PC-9 (cell line): ENCODE data around the gene ZNF165. TPM values are rescaled to one million over a fixed set of nuclear protein-coding genes. Genes with fewer than 3 reads are reported as not detected.
"Not testable (repeated sequence)": the region's sequence is repeated elsewhere in the genome, so short reads cannot be mapped to it uniquely, and the experiment has no call there.

Experiments
- Bru-seq: library from RNA; stranded (reverse); fragments of 400-500 nt; gene quantifications from one replicate; lab custom pipeline; 2021; lab: Mats Ljungman, UMichigan
- BruChase-seq, 2 experiments: library from RNA; stranded (reverse); fragments of 400-500 nt; gene quantifications; one replicate each; lab custom pipeline; 2021; lab: Mats Ljungman, UMichigan
- BruUV-seq: library from RNA; stranded (reverse); fragments of 400-500 nt; replicated peaks from 2 replicates; lab custom pipeline; 2021; lab: Mats Ljungman, UMichigan
- CTCF ChIA-PET: fragments of 300-600 bp; sonication (Branson Sonifier 250); formaldehyde crosslinking; loops from one replicate; lab custom pipeline; 2022; ENCODE audit warnings: antibody characterized with exemption; lab: Charles Lee
- POLR2A ChIA-PET: fragments of 300-600 bp; sonication (Branson Sonifier 250); formaldehyde crosslinking; loops from one replicate; lab custom pipeline; 2022; ENCODE audit warnings: antibody characterized with exemption; ENCODE audit not compliant: unreplicated experiment; lab: Charles Lee
- DNase-seq, 2 experiments: peaks; one replicate each; pipeline versions ENCODE4 v3.0.0 to v3.0.0-alpha.2; 2015 to 2022; ENCODE audit warnings: mixed read lengths in 1 of 2
- H2AFZ ChIP-seq: fragments of 200-600 bp; sonication (generic); 2 replicates; pipeline ENCODE4 v1.8.1; 2017; ENCODE audit warnings: antibody characterized with exemption
- H3F3A ChIP-seq: fragments of 200-600 bp; sonication (generic); 2 replicates; pipeline ENCODE4 v1.8.1; 2017; ENCODE audit warnings: antibody characterized with exemption, mild to moderate bottlenecking, low read depth; ENCODE audit not compliant: insufficient read depth
- H3K27ac ChIP-seq: fragments of 200-600 bp; sonication (generic); 2 replicates; pipeline ENCODE4 v1.6.1; 2016; ENCODE audit warnings: mixed run types
- H3K27me3 ChIP-seq: fragments of 200-600 bp; sonication (generic); 2 replicates; pipeline ENCODE4 v1.6.1; 2016; ENCODE audit warnings: low read depth, mixed run types; ENCODE audit not compliant: insufficient read depth
- H3K36me3 ChIP-seq: fragments of 200-600 bp; sonication (generic); 2 replicates; pipeline ENCODE4 v1.6.1; 2016; ENCODE audit warnings: low read depth, mixed run types
- H3K4me1 ChIP-seq: fragments of 200-600 bp; sonication (generic); replicated peaks from 2 replicates; pipeline ENCODE4 v1.6.1; 2016; ENCODE audit warnings: mixed run types; ENCODE audit not compliant: insufficient read depth
- H3K4me2 ChIP-seq: fragments of 200-600 bp; sonication (generic); 2 replicates; pipeline ENCODE4 v1.6.1; 2017; ENCODE audit warnings: mixed run types
- H3K4me3 ChIP-seq: fragments of 200-600 bp; sonication (generic); 2 replicates; pipeline ENCODE4 v1.6.1; 2016; ENCODE audit warnings: mixed run types
- H3K79me2 ChIP-seq: fragments of 200-600 bp; sonication (generic); 2 replicates; pipeline ENCODE4 v1.6.1; 2017; ENCODE audit warnings: low read depth, mixed run types
- H3K9me2 ChIP-seq: fragments of 200-600 bp; sonication (generic); 2 replicates; pipeline ENCODE4 v1.8.1; 2017; ENCODE audit warnings: mild to moderate bottlenecking; ENCODE audit not compliant: insufficient read depth
- H3K9me3 ChIP-seq: fragments of 200-600 bp; sonication (generic); 2 replicates; pipeline ENCODE4 v1.8.1; 2016; ENCODE audit warnings: low read depth; ENCODE audit not compliant: insufficient read depth
- H4K20me1 ChIP-seq: fragments of 200-600 bp; sonication (generic); 2 replicates; pipeline ENCODE4 v1.8.1; 2017; ENCODE audit not compliant: insufficient read depth
- EZH2 ChIP-seq: fragments of 200-600 bp; sonication (generic); IDR thresholded peaks from 2 replicates; pipeline ENCODE4 v1.8.0; 2017; ENCODE audit warnings: antibody characterized with exemption, low read depth
- intact Hi-C: fragments of 100-400 bp; cut with micrococcal nuclease; formaldehyde crosslinking; loops from one replicate; pipeline ENCODE4 v1.10.0; 2022; ENCODE audit not compliant: unreplicated experiment
- long read RNA-seq: library from polyadenylated mRNA; stranded (forward); transcript quantifications from one replicate; pipeline ENCODE4 v2.0.0, GENCODE V29; 2022
- total RNA-seq: library from RNA; stranded (reverse); gene quantifications from 2 replicates; pipeline ENCODE4 v1.2.3, GENCODE V29; 2021
- TF ChIP-seq, protein P1 (sequence below): fragments of 200-600 bp; sonication (generic); conservative IDR thresholded peaks from 2 replicates; pipeline ENCODE4 v1.6.1; 2017; ENCODE audit warnings: mixed run types, antibody characterized with exemption, mild to moderate bottlenecking, moderate library complexity

The ZNF165 gene
- total RNA-seq (10.5 and 12.6 TPM in 2 replicates), Bru-seq, nascent RNA (percentile 92 among the genes with signal in this experiment), BruChase-seq, experiment 1, labeled RNA remaining after a 2-hour chase (percentile 85 among the genes with signal in this experiment), BruChase-seq, experiment 2, labeled RNA remaining after a 6-hour chase (percentile 76 among the genes with signal in this experiment)
- long read RNA-seq, partial matches to known transcripts: 1 of 14 reads
- long read RNA-seq, other reads (novel, unspliced or antisense): 13 of 14 reads

DNA sequence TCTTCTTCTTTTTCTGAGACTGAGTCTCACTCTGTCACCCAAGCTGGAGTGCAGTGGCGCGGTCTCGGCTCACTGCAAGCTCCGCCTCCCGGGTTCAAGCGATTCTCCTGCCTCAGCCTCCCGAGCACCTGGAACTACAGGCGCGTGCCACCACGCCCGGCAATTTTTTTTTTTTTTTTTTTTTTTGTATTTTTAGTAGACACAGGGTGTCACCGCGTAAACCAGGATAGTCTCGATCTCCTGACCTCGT lies at the start of gene ZNF165:
TSS of gene ZNF165 (plus strand) at position 188 of the 250 bp plus-strand sequence. CDS start 4,913 bp downstream, outside the sequence.
- H2AFZ ChIP-seq: peak within 1 kb of the TSS; percentile 82
- TF ChIP-seq, protein P1, sequence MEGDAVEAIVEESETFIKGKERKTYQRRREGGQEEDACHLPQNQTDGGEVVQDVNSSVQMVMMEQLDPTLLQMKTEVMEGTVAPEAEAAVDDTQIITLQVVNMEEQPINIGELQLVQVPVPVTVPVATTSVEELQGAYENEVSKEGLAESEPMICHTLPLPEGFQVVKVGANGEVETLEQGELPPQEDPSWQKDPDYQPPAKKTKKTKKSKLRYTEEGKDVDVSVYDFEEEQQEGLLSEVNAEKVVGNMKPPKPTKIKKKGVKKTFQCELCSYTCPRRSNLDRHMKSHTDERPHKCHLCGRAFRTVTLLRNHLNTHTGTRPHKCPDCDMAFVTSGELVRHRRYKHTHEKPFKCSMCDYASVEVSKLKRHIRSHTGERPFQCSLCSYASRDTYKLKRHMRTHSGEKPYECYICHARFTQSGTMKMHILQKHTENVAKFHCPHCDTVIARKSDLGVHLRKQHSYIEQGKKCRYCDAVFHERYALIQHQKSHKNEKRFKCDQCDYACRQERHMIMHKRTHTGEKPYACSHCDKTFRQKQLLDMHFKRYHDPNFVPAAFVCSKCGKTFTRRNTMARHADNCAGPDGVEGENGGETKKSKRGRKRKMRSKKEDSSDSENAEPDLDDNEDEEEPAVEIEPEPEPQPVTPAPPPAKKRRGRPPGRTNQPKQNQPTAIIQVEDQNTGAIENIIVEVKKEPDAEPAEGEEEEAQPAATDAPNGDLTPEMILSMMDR: peak; percentile 5; the same call in 1 of the 2 replicates
- H3K4me1 ChIP-seq: peaks cover 15% of the 10 kb centered on the region; the same call in 1 of the 2 replicates
- POLR2A ChIA-PET: interaction anchor here (0.7 kb wide), 1 partner anchor 25 kb away, joined by 3 read pairs; no protein-coding TSS in a partner anchor
- DNase-seq, H4K20me1 ChIP-seq, H3K9me2 ChIP-seq, H3K9me3 ChIP-seq, H3K27me3 ChIP-seq, CTCF ChIA-PET: not testable (repeated sequence)
- H3K4me3 ChIP-seq: peak within 1 kb of the TSS; percentile 86
- peak within 1 kb of the TSS; percentile 91 for H3K4me2 ChIP-seq
- H3F3A ChIP-seq: peaks cover 15% of the 10 kb centered on the region; the same call in 1 of the 2 replicates
- intact Hi-C loops: loop anchor here (1.0 to 10.0 kb wide), 4 partner anchors 56 to 409 kb away; a partner anchor contains a TSS
- peaks cover 27% of the 10 kb centered on the region for H3K79me2 ChIP-seq
- H3K27ac ChIP-seq: peak within 1 kb of the TSS; percentile 98
- BruUV-seq: TSS peak; percentile 65
- H3K36me3 ChIP-seq: 0 out of 2 replicates have a peak, but pooled peaks cover 14% of the 10 kb centered on the region

GRCh38 chr6:28053584-28053983 lies 26.8 kb upstream of the ZNF165 start:
- ChIA-PET POLR2A (no interaction called here), CTCF (no interaction called here)
- Histone ChIP-seq H3F3A (no peaks in the 10 kb centered on the region), H3K27me3 (no peaks in the 10 kb centered on the region; the same call in 1 of the 2 replicates), H3K4me2 (no peak overlapping the region), H3K9me3 (no peaks in the 10 kb centered on the region), H4K20me1 (no peaks in the 10 kb centered on the region), H3K36me3 (no peaks in the 10 kb centered on the region), H3K79me2 (no peaks in the 10 kb centered on the region), H2AFZ (no peak overlapping the region), H3K4me1 (no peaks in the 10 kb centered on the region), H3K4me3 (no peak overlapping the region), H3K27ac (no peak overlapping the region), H3K9me2 (no peaks in the 10 kb centered on the region)
- DNase-seq: no peak
- no peak for TF ChIP-seq EZH2
- TF ChIP-seq, protein P1: no peak
- no TSS peak for BruUV-seq
- intact Hi-C loops: no loop called here

DNA sequence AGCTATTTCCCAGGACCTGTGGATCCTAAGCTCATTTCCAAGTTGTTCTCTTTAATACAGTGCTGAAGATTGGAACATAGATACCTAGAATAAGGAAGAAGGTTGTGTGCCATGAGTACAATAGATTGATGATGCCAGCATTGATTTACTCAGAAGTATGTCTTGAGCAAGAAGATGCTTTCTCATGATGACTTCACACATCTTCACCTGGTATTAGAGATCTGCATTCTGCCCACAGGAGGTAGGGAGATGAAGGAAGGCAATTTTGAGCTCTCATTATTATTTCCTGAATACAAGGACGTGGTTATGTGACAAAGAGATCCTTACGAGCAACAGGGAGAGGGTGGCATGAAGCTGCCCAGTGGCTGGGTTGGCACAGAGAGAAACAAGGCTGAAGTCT lies 20.0 kb upstream of the ZNF165 start:
- ChIA-PET CTCF (no interaction called here), POLR2A (interaction anchor here (0.7 kb wide), 1 partner anchor 36 kb away, joined by 6 read pairs; no protein-coding TSS in a partner anchor)
- Histone ChIP-seq H3K4me3 (no peak overlapping the region), H3K9me3 (no peaks in the 10 kb centered on the region), H3K4me2 (no peak overlapping the region), H4K20me1 (no peaks in the 10 kb centered on the region), H2AFZ (no peak overlapping the region), H3K9me2 (no peaks in the 10 kb centered on the region; the same call in none of the 2 replicates), H3K36me3 (no peaks in the 10 kb centered on the region), H3K27me3 (no peaks in the 10 kb centered on the region), H3K4me1 (no peaks in the 10 kb centered on the region), H3F3A (no peaks in the 10 kb centered on the region), H3K27ac (no peak overlapping the region), H3K79me2 (no peaks in the 10 kb centered on the region)
- no TSS peak for BruUV-seq
- no peak for TF ChIP-seq EZH2
- TF ChIP-seq, protein P1: no peak
- intact Hi-C loops: no loop called here
- no peak for DNase-seq
